Adipose tissue (tissue), 3 donors: ENCODE results near the gene TNS3. TPM values are rescaled to one million over a fixed set of nuclear protein-coding genes. Genes with fewer than 3 reads are reported as not detected.

Source experiments
- H3K27ac ChIP-seq: one replicate; pipeline ENCODE4 v1.5.1; 2013; ENCODE audit warnings: low read depth, low read length
- WGBS, 3 donors: extraction: QIAGEN DNeasy Blood & Tissue Kit; methylation state at CpG; one replicate each; pipeline ENCODE4 v1.1.7; 2013; 5-methylcytosine and 5-hydroxymethylcytosine counted together
- polyA plus RNA-seq, 3 donors: library from polyadenylated mRNA; stranded (reverse); fragments of 200-250 nt; gene quantifications; one replicate each; pipeline ENCODE4 v1.2.3, GENCODE V29; 2013
- donor health status: healthy with polysubstance abuse.
- donor health status: Bipolar disorder and iron deficiency.
- donor health status: healthy.

Gene TNS3
- polyA plus RNA-seq, 3 donors, result 23.2 to 45.4 (median 27.0) TPM

DNA sequence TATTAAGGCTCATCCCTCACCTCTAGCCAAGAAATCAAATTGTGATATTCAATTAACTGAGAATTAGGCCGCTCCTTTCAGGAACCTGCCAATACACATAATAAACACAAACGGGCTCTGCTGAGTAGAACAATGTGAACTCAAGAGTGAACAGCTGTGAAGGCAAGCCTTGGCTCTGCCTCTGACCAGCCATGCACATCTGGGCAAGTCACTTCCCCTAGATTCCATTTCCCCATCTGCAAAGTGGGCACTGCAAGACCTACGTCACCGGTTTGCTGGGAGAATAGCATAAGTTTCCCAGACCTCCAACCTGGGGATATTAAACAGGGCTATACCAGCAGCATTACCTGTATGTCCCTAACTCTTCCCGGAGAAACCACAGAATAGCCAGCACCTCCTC, 355.2 kb downstream of the TNS3 start:
- no peak overlapping the region for H3K27ac ChIP-seq
- whole genome bisulfite sequencing, 3 donors, result 88 to 92% (median 90%) methylated on average over 5 of the region's 5 CpGs

GRCh38 chr7:47225387-47226131, 356.4 kb downstream of the TNS3 start:
- H3K27ac ChIP-seq, result no peak overlapping the region
- 53 to 83% (median 56%) methylated on average over 3 of the region's 3 CpGs for WGBS, 3 donors
